Pancreas (tissue), 10 donors: ENCODE results near the gene HIKESHI. TPM values are rescaled to one million over a fixed set of nuclear protein-coding genes. Genes with fewer than 3 reads are reported as not detected.

ENCODE experiments used
- ATAC-seq, 4 donors: fragments of 200-7000 bp; cut with Tn5 transposase; one replicate each; pipeline versions ENCODE4 v1.8.0 to v1.9.1; 2020; ENCODE audit warnings: mild to moderate bottlenecking in 4 of 4, moderate library complexity in 4 of 4
- DNase-seq, 6 donors: peaks; one replicate each; pipeline ENCODE4 v3.0.0-alpha.2; 2020
- FAIRE-seq: peaks from 2 replicates; lab custom pipeline; 2012; peaks lifted over from hg19 to GRCh38; lab: Jason Lieb, UNC
- H3K27ac ChIP-seq, 4 donors: fragments of 200-600 bp; sonication (generic); 1 replicate in 3 of 4; 2 replicates in 1 of 4; pipeline versions ENCODE4 v1.5.0 to v1.8.0; 2020
- H3K27me3 ChIP-seq, 4 donors: fragments of 200-600 bp; one replicate each; pipeline ENCODE4 v1.8.0; 2021
- H3K36me3 ChIP-seq, 3 donors: fragments of 200-600 bp; sonication (generic) in 1 of 3; one replicate each; pipeline versions ENCODE4 v1.5.0 to v1.8.0; 2020 to 2021
- H3K4me1 ChIP-seq, 3 donors: fragments of 200-600 bp; one replicate each; pipeline ENCODE4 v1.8.0; 2021
- H3K4me3 ChIP-seq, 4 donors: fragments of 200-600 bp; sonication (generic) in 2 of 4; one replicate each; pipeline versions ENCODE4 v1.5.0 to v1.8.0; 2020 to 2021
- H3K9me3 ChIP-seq, 4 donors: fragments of 200-600 bp; one replicate each; pipeline ENCODE4 v1.8.0; 2021
- WGBS, 2 donors: extraction: QIAGEN DNeasy Blood & Tissue Kit; methylation state at CpG; one replicate each; pipeline ENCODE4 v1.1.7; 2013; 5-methylcytosine and 5-hydroxymethylcytosine counted together
- intact Hi-C, 3 donors: fragments of 100-400 bp; cut with DNase I; formaldehyde crosslinking; loops; one replicate each; pipeline versions ENCODE4 v1.11.1 to v1.14.2; 2022
- polyA plus RNA-seq, 2 donors: library from polyadenylated mRNA; stranded (reverse); fragments of 200-250 nt; gene quantifications; one replicate each; pipeline ENCODE4 v1.2.3, GENCODE V29; 2013
- total RNA-seq, 6 donors: library from RNA; stranded (reverse); fragmentation: NEBNext Ultra II Directional in 4 of 6; extraction: Animal tissue kit (Norgen Biotek cat#: 25700) in 4 of 6; gene quantifications; one replicate each; pipeline versions ENCODE4 v1.2.1 to v1.2.4, GENCODE V29; 2021 to 2023
- TF ChIP-seq, protein P1 (sequence below), 4 donors: fragments of 200-600 bp; sonication (generic) in 3 of 4; IDR thresholded peaks; one replicate each; pipeline versions ENCODE4 v1.5.0 to v1.8.0; 2021; ENCODE audit warnings: antibody characterized with exemption in 4 of 4
- donor health status: healthy with polysubstance abuse.
- donor health status: DM: no; HTN: no; CAD: no; lungs with moderate emphysema.
- donor health status: DM: no; HTN: no; CAD: no.
- donor health status: control.
- donor health status: control.
- donor health status: Bipolar disorder and iron deficiency.
- donor health status: DM: yes; HTN: yes; CAD: no.
- donor health status: DM: no; HTN: no; CAD: no.
- donor health status: DM: no; HTN: no; CAD: no.
- donor health status: DM: yes; HTN: yes; CAD: no.

Gene HIKESHI
- total and polyA plus RNA-seq, 8 donors, result 7.8 to 22.5 (median 10.7) TPM

GRCh38 chr11:86261328-86261727, 40.7 kb upstream of the HIKESHI start:
- intact Hi-C loops, result no loop called here
- Histone ChIP-seq H3K4me3 (no peak overlapping the region), H3K4me1 (no peaks in the 10 kb centered on the region), H3K36me3 (peaks cover 0 to 6% (median 0%) of the 10 kb centered on the region in 3 donors), H3K9me3 (no peaks in the 10 kb centered on the region), H3K27ac (no peak overlapping the region), H3K27me3 (no peaks in the 10 kb centered on the region)
- no peak for ATAC-seq
- DNase-seq, result no peak
- WGBS, 2 donors, result 91 to 95% methylated on average over 3 of the region's 3 CpGs
- no peak for FAIRE-seq
- TF ChIP-seq, protein P1, sequence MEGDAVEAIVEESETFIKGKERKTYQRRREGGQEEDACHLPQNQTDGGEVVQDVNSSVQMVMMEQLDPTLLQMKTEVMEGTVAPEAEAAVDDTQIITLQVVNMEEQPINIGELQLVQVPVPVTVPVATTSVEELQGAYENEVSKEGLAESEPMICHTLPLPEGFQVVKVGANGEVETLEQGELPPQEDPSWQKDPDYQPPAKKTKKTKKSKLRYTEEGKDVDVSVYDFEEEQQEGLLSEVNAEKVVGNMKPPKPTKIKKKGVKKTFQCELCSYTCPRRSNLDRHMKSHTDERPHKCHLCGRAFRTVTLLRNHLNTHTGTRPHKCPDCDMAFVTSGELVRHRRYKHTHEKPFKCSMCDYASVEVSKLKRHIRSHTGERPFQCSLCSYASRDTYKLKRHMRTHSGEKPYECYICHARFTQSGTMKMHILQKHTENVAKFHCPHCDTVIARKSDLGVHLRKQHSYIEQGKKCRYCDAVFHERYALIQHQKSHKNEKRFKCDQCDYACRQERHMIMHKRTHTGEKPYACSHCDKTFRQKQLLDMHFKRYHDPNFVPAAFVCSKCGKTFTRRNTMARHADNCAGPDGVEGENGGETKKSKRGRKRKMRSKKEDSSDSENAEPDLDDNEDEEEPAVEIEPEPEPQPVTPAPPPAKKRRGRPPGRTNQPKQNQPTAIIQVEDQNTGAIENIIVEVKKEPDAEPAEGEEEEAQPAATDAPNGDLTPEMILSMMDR (IDR thresholded peaks at IDR 0.05), result no peak

DNA sequence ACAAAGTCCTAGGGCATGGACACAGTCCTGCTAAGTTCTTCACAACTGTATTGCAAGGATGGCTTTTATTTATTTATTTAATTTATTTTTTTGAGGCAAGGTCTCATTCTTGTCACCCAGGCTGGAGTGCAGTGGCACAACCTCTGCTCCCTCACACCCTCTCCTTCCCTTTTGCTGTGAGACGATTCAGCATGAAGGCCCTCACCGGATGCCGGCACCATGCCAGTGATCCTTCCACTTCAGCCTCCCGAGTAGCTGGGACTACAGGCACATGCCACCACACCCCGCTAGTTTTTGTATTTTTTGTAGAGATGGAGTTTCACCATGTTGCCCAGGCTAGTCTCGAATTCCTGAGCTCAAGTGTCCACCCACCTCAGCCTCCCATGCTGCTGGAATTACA, 39.7 kb upstream of the HIKESHI start:
- no peak for DNase-seq
- TF ChIP-seq, protein P1 (IDR thresholded peaks at IDR 0.05), result no peak
- no peak for ATAC-seq
- Histone ChIP-seq H3K9me3 (no peaks in the 10 kb centered on the region), H3K4me3 (no peak overlapping the region), H3K27ac (no peak overlapping the region), H3K27me3 (no peaks in the 10 kb centered on the region), H3K4me1 (no peaks in the 10 kb centered on the region), H3K36me3 (peaks cover 0 to 6% (median 0%) of the 10 kb centered on the region in 3 donors)
- 97 to 99% methylated on average over 6 of the region's 6 CpGs for WGBS, 2 donors
- intact Hi-C loops, result no loop called here
- no peak for FAIRE-seq

DNA sequence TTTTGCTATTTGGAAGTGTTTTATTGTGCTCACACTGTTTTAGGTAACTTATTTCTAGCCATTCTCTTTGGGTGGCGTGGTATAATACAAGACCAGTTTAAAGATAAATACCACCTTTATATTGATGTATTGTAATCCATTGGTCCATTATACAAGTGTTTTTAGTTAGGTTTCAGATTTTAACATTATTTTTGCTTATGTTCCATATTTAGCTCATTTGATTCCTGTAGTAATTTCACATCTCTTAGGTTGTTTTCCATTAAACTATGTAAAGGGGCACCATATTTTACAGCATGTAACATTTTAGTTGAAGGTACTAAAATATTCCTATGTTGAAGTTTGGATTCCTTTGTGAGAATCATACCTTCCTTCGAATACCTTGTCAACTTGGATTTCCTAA, 37.4 kb upstream of the HIKESHI start:
- DNase-seq (no peak), ATAC-seq (no peak), FAIRE-seq (no peak)
- WGBS, 2 donors, result 96 to 97% methylated on average over 2 of the region's 2 CpGs
- Histone ChIP-seq H3K4me1 (no peaks in the 10 kb centered on the region), H3K27me3 (no peaks in the 10 kb centered on the region), H3K36me3 (peaks cover 0 to 6% (median 0%) of the 10 kb centered on the region in 3 donors), H3K27ac (no peak overlapping the region), H3K9me3 (no peaks in the 10 kb centered on the region), H3K4me3 (no peak overlapping the region)
- intact Hi-C loops, result no loop called here
- TF ChIP-seq, protein P1 (IDR thresholded peaks at IDR 0.05), result no peak

- no peak overlapping the region for H3K4me3 ChIP-seq
- no peaks in the 10 kb centered on the region for H3K9me3 ChIP-seq
- FAIRE-seq (no peak), DNase-seq (no peak), ATAC-seq (no peak)
- TF ChIP-seq, protein P1 (IDR thresholded peaks at IDR 0.05), result no peak
- peaks cover 0 to under 1% (median 0%) of the 10 kb centered on the region in 3 donors for H3K36me3 ChIP-seq
- intact Hi-C loops, result no loop called here
- no peak overlapping the region for H3K27ac ChIP-seq
- H3K4me1 ChIP-seq, result no peaks in the 10 kb centered on the region
- no peaks in the 10 kb centered on the region for H3K27me3 ChIP-seq
These were observed 36.8 kb upstream of the HIKESHI start for GRCh38 chr11:86265194-86265593.

- 68 to 74% methylated on average over 1 of the region's 1 CpG for WGBS, 2 donors
- Histone ChIP-seq H3K36me3 (no peaks in the 10 kb centered on the region), H3K27me3 (no peaks in the 10 kb centered on the region), H3K4me3 (no peak overlapping the region), H3K4me1 (peaks cover 0 to 4% (median 0%) of the 10 kb centered on the region in 3 donors), H3K9me3 (no peaks in the 10 kb centered on the region), H3K27ac (no peak overlapping the region)
- DNase-seq (no peak), ATAC-seq (no peak), FAIRE-seq (no peak)
- TF ChIP-seq, protein P1 (IDR thresholded peaks at IDR 0.05), result no peak
- intact Hi-C loops, result no loop called here
These were observed 32.4 kb upstream of the HIKESHI start for GRCh38 chr11:86269645-86270044.
